A549 (cell line): ENCODE measurements around the gene SMAD9. TPM values are rescaled to one million over a fixed set of nuclear protein-coding genes. Genes with fewer than 3 reads are reported as not detected.

ENCODE experiments used
- ATAC-seq, 2 experiments: fragments of 200-7000 bp in 1 of 2; fragments of >200 bp in 1 of 2; cut with Nextera tagmentation in 1 of 2; cut with Tn5 transposase in 1 of 2; 3 replicates each; pipeline versions ENCODE4 v1.8.0 to v1.9.1; 2018 to 2020; ENCODE audit warnings: mild to moderate bottlenecking in 1 of 2, moderate library complexity in 1 of 2
- CTCF ChIA-PET: fragments of 300-600 bp; sonication (Branson Sonifier 250); formaldehyde crosslinking; extraction: SDS; loops from one replicate; lab custom pipeline; 2021; ENCODE audit warnings: antibody characterized with exemption, inconsistent platforms; lab: Yijun Ruan, JAX
- POLR2A ChIA-PET: fragments of 350-600 bp; formaldehyde crosslinking; extraction: SDS; loops from one replicate; lab custom pipeline; 2021; ENCODE audit warnings: antibody characterized with exemption, inconsistent platforms; lab: Yijun Ruan, JAX
- DNase-seq, 2 experiments: peaks; one replicate each; pipeline versions ENCODE4 v3.0.0 to v3.0.0-alpha.2; 2011 to 2016; ENCODE audit warnings: low read depth in 1 of 2, low spot score in 1 of 2
- FAIRE-seq: peaks from 2 replicates; lab custom pipeline; 2011; peaks lifted over from hg19 to GRCh38; lab: Jason Lieb, UNC
- H3K27ac ChIP-seq, 2 experiments: fragments of >200 bp; sonication (Bioruptor Twin); formaldehyde crosslinking; 3 replicates each; pipeline ENCODE4 v1.5.1; 2016 to 2017
- H3K4me1 ChIP-seq: fragments of >200 bp; sonication (Bioruptor Twin); formaldehyde crosslinking; 3 replicates; pipeline ENCODE4 v1.6.1; 2016
- H3K4me2 ChIP-seq: fragments of >200 bp; sonication (Bioruptor Twin); formaldehyde crosslinking; 3 replicates; pipeline ENCODE4 v1.6.1; 2016
- H3K4me3 ChIP-seq: fragments of >200 bp; sonication (Bioruptor Twin); formaldehyde crosslinking; 3 replicates; pipeline ENCODE4 v1.5.1; 2016
- H3K9me3 ChIP-seq: fragments of >200 bp; sonication (Bioruptor Twin); formaldehyde crosslinking; 3 replicates; pipeline ENCODE4 v1.6.1; 2016
- BHLHE40 ChIP-seq: IDR thresholded peaks from 2 replicates; pipeline ENCODE4 v1.6.1; 2012; ENCODE audit warnings: low read depth, low read length, inconsistent platforms
- CBX2 ChIP-seq: fragments of 200-600 bp; sonication (generic); IDR thresholded peaks from 2 replicates; pipeline ENCODE4 v1.6.1; 2016; ENCODE audit warnings: low read depth, mild to moderate bottlenecking, borderline replicate concordance
- CHD2 ChIP-seq: fragments of 150-350 bp; IDR thresholded peaks from 2 replicates; pipeline ENCODE4 v1.6.1; 2014; ENCODE audit warnings: low read length; ENCODE audit not compliant: partially characterized antibody
- CTCF ChIP-seq: fragments of >200 bp; sonication (Bioruptor Twin); formaldehyde crosslinking; IDR thresholded peaks from 3 replicates; pipeline ENCODE4 v1.5.1; 2016
- EHF ChIP-seq: fragments of 250-450 bp; sonication (Bioruptor Pico); IDR thresholded peaks from 2 replicates; pipeline ENCODE4 v1.5.0; 2020; ENCODE audit warnings: mild to moderate bottlenecking
- EHMT2 ChIP-seq: fragments of 200-600 bp; sonication (generic); IDR thresholded peaks from 2 replicates; pipeline ENCODE4 v1.6.1; 2016; ENCODE audit warnings: antibody characterized with exemption, low read depth, mild to moderate bottlenecking, moderate library complexity
- EP300 ChIP-seq, 2 experiments: fragments of >200 bp; sonication (Bioruptor Twin); formaldehyde crosslinking; IDR thresholded peaks; 2 replicates in 1 of 2; 3 replicates in 1 of 2; pipeline ENCODE4 v1.6.1; 2016 to 2017
- FOSB ChIP-seq: fragments of 250-450 bp; sonication (Bioruptor Pico); IDR thresholded peaks from 2 replicates; pipeline ENCODE4 v1.5.0; 2020; ENCODE audit warnings: mild to moderate bottlenecking, moderate library complexity
- FOSL2 ChIP-seq, 2 experiments: fragments of 450-650 bp in 1 of 2; fragments of >200 bp in 1 of 2; sonication (Bioruptor Twin) in 1 of 2; formaldehyde crosslinking; IDR thresholded peaks; 2 replicates each; pipeline versions ENCODE4 v1.5.0 to v1.6.1; 2016 to 2020; ENCODE audit warnings: mild to moderate bottlenecking in 1 of 2, moderate library complexity in 1 of 2
- FOXS1 ChIP-seq: fragments of 250-450 bp; sonication (Bioruptor Pico); IDR thresholded peaks from 2 replicates; pipeline ENCODE4 v1.5.0; 2020; ENCODE audit warnings: mild to moderate bottlenecking, moderate library complexity
- JUN ChIP-seq, 2 experiments: fragments of >200 bp; sonication (Bioruptor Twin); formaldehyde crosslinking; IDR thresholded peaks; 2 replicates in 1 of 2; 3 replicates in 1 of 2; pipeline ENCODE4 v1.6.1; 2016 to 2017
- KDM1A ChIP-seq: fragments of 200-600 bp; sonication (generic); IDR thresholded peaks from 2 replicates; pipeline ENCODE4 v1.6.1; 2016; ENCODE audit warnings: low read depth, mild to moderate bottlenecking
- MAFK ChIP-seq: fragments of 450-650 bp; IDR thresholded peaks from 2 replicates; pipeline ENCODE4 v1.6.1; 2014; ENCODE audit not compliant: partially characterized antibody
- NFE2L2 ChIP-seq: fragments of 150-350 bp; conservative IDR thresholded peaks from 2 replicates; pipeline ENCODE4 v1.6.1; 2014; ENCODE audit warnings: low read length
- NR3C1 ChIP-seq: fragments of >200 bp; sonication (Bioruptor Twin); formaldehyde crosslinking; IDR thresholded peaks from 3 replicates; pipeline ENCODE4 v1.6.1; 2017
- PHF8 ChIP-seq: fragments of 200-600 bp; sonication (generic); IDR thresholded peaks from 2 replicates; pipeline ENCODE4 v1.6.1; 2016; ENCODE audit warnings: low read depth, mild to moderate bottlenecking, antibody characterized with exemption, moderate library complexity, borderline replicate concordance
- POLR2A ChIP-seq: IDR thresholded peaks from 2 replicates; pipeline ENCODE4 v1.6.1; 2012; ENCODE audit warnings: mild to moderate bottlenecking, low read length
- RAD21 ChIP-seq, 2 experiments: fragments of >200 bp in 1 of 2; sonication (Bioruptor Twin) in 1 of 2; formaldehyde crosslinking in 1 of 2; IDR thresholded peaks in 1 of 2; conservative IDR thresholded peaks in 1 of 2; 2 replicates in 1 of 2; 3 replicates in 1 of 2; pipeline ENCODE4 v1.6.1; 2012 to 2018; ENCODE audit warnings: inconsistent platforms in 1 of 2
- RCOR1 ChIP-seq: fragments of 150-350 bp; IDR thresholded peaks from 2 replicates; pipeline ENCODE4 v1.6.1; 2014; ENCODE audit warnings: antibody characterized with exemption, low read length, low read depth
- REST ChIP-seq: fragments of 200-600 bp; sonication (generic); IDR thresholded peaks from 2 replicates; pipeline ENCODE4 v1.6.1; 2016; ENCODE audit warnings: antibody characterized with exemption, mild to moderate bottlenecking, moderate library complexity
- RNF2 ChIP-seq: fragments of 200-600 bp; sonication (generic); IDR thresholded peaks from 2 replicates; pipeline ENCODE4 v1.6.1; 2016; ENCODE audit warnings: low read depth, mild to moderate bottlenecking, antibody characterized with exemption, moderate library complexity, borderline replicate concordance
- SMC3 ChIP-seq: fragments of >200 bp; sonication (Bioruptor Twin); formaldehyde crosslinking; IDR thresholded peaks from 3 replicates; pipeline ENCODE4 v1.6.1; 2018; ENCODE audit warnings: inconsistent platforms
- TFCP2L1 ChIP-seq: fragments of 250-450 bp; sonication (Bioruptor Pico); IDR thresholded peaks from 2 replicates; pipeline ENCODE4 v1.5.0; 2021; ENCODE audit warnings: mild to moderate bottlenecking
- TP53 ChIP-seq: fragments of 250-450 bp; sonication (Bioruptor Pico); IDR thresholded peaks from 2 replicates; pipeline ENCODE4 v1.5.0; 2021; ENCODE audit warnings: mild to moderate bottlenecking, moderate library complexity
- ZC3H11A ChIP-seq: fragments of 450-650 bp; IDR thresholded peaks from 2 replicates; pipeline ENCODE4 v1.6.1; 2014; ENCODE audit warnings: antibody characterized with exemption, mild to moderate bottlenecking
- ZFP36 ChIP-seq: fragments of 450-650 bp; IDR thresholded peaks from 2 replicates; pipeline ENCODE4 v1.6.1; 2014; ENCODE audit warnings: borderline replicate concordance; ENCODE audit not compliant: partially characterized antibody
- ZNF302 ChIP-seq: fragments of 250-450 bp; sonication (Bioruptor Pico); IDR thresholded peaks from 2 replicates; pipeline ENCODE4 v1.9.0; 2021; ENCODE audit warnings: inconsistent platforms, mild to moderate bottlenecking, moderate library complexity
- WGBS: methylation state at CpG from one replicate; pipeline ENCODE4 v1.1.6; 2017; ENCODE audit errors: missing lambda C conversion rate; 5-methylcytosine and 5-hydroxymethylcytosine counted together
- polyA plus RNA-seq, 4 experiments: library from polyadenylated mRNA; depleted of rRNA in 3 of 4; stranded (reverse); fragments of >200 nt; fragmentation: RNase III in 1 of 4; extraction: RNeasy Plus Mini Kit Qiagen cat#74134 plus additional on column Dnase treatment in 1 of 4; gene quantifications; 2 replicates in 3 of 4; 3 replicates in 1 of 4; pipeline ENCODE4 v1.2.3, GENCODE V29; 2011 to 2017
- TF ChIP-seq, protein P1 (sequence below): fragments of 250-450 bp; sonication (Bioruptor Pico); IDR thresholded peaks from 2 replicates; pipeline ENCODE4 v1.5.0; 2021; ENCODE audit warnings: mild to moderate bottlenecking, moderate library complexity, borderline replicate concordance

Gene SMAD9
- polyA plus RNA-seq, 2 of the 4 experiments (the other 2 are of a cell fraction): 0.04 to 0.06 TPM

DNA sequence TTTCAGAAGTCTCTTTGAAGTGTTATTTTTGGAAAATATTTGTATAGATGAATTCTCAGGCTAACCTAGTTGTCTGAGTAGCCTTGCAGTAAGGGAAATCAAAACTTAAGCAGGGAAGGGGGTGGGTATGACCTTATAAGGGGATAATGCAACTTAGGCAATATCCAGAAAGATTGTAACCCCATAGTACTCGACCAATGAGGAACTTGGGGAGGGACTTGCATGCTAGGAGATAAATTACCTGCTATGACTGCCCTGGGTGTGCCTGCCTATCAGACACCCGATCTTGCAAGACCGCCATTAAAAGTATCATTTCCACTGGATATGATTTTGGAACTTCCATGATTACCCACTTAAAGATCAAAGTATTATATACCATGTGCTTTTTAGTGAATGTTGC, 124.0 kb downstream of the SMAD9 start:
- ATAC-seq (no peak), DNase-seq (no peak)
- ChIA-PET POLR2A (no interaction called here), CTCF (no interaction called here)
- no peak for TF ChIP-seq RNF2
- TF ChIP-seq EHF (CRISPR knock-in tag): no peak
- no peak for TF ChIP-seq ZC3H11A
- TF ChIP-seq EP300 (IDR thresholded peaks at IDR 0.05): no peak
- TF ChIP-seq TP53 (CRISPR knock-in tag): no peak
- no peak for TF ChIP-seq POLR2A
- TF ChIP-seq REST: no peak
- no peak for TF ChIP-seq ZNF302 (CRISPR knock-in tag)
- TF ChIP-seq CHD2: no peak
- TF ChIP-seq CBX2: no peak
- TF ChIP-seq BHLHE40: no peak
- TF ChIP-seq KDM1A: no peak
- no peak for TF ChIP-seq JUN (IDR thresholded peaks at IDR 0.05)
- TF ChIP-seq RCOR1: no peak
- no peak for TF ChIP-seq NR3C1
- TF ChIP-seq EHMT2: no peak
- TF ChIP-seq, all 56 proteins: peak for 0
- Histone ChIP-seq H3K4me2 (no peak overlapping the region), H3K4me3 (no peak overlapping the region), H3K9me3 (no peaks in the 10 kb centered on the region), H3K4me1 (no peaks in the 10 kb centered on the region), H3K27ac (no peak overlapping the region)
- 45% methylated on average over 3 of the region's 3 CpGs for WGBS
- no peak for FAIRE-seq

GRCh38 chr13:36795463-36795862, 124.6 kb downstream of the SMAD9 start:
- ATAC-seq: no peak
- ChIA-PET CTCF (no interaction called here), POLR2A (no interaction called here)
- FAIRE-seq: no peak
- 16% methylated on average over 4 of the region's 6 CpGs for WGBS
- no peak for DNase-seq
- H3K9me3 ChIP-seq: no peaks in the 10 kb centered on the region
- no peak overlapping the region for H3K4me2 ChIP-seq
- no peaks in the 10 kb centered on the region for H3K4me1 ChIP-seq
- no peak overlapping the region for H3K4me3 ChIP-seq
- TF ChIP-seq KDM1A (no peak), MAFK (no peak), RAD21 (conservative IDR thresholded peaks at IDR 0.05 in 1 of 2, IDR thresholded peaks at IDR 0.05 in 1 of 2) (no peak), CTCF (no peak), EHMT2 (no peak), ZC3H11A (no peak), FOXS1 (CRISPR knock-in tag) (no peak), SMC3 (no peak), FOSL2 (IDR thresholded peaks at IDR 0.05) (no peak), FOSL2 (CRISPR knock-in tag; IDR thresholded peaks at IDR 0.05) (no peak), FOSB (CRISPR knock-in tag) (no peak), TFCP2L1 (no peak), ZNF302 (CRISPR knock-in tag) (no peak), PHF8 (no peak), NFE2L2 (no peak), ZFP36 (no peak)
- TF ChIP-seq, protein P1, sequence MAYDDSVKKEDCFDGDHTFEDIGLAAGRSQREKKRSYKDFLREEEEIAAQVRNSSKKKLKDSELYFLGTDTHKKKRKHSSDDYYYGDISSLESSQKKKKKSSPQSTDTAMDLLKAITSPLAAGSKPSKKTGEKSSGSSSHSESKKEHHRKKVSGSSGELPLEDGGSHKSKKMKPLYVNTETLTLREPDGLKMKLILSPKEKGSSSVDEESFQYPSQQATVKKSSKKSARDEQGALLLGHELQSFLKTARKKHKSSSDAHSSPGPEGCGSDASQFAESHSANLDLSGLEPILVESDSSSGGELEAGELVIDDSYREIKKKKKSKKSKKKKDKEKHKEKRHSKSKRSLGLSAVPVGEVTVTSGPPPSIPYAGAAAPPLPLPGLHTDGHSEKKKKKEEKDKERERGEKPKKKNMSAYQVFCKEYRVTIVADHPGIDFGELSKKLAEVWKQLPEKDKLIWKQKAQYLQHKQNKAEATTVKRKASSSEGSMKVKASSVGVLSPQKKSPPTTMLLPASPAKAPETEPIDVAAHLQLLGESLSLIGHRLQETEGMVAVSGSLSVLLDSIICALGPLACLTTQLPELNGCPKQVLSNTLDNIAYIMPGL: no peak
- no peak overlapping the region for H3K27ac ChIP-seq
